ENCODE measurements around the gene MYO18B. TPM values are rescaled to one million over a fixed set of nuclear protein-coding genes. Genes with fewer than 3 reads are reported as not detected.
A peak's percentile ranks its signal among the peaks of the same experiment; 100 is the strongest.

Gene MYO18B
- total RNA-seq, 1 experiment from 2014 or later: not detected

- no peak for DNase-seq (ENCODE audit: low spot score)
Observed at GRCh38 chr22:25777411-25777810, 35.4 kb downstream of the MYO18B start.

- peak; percentile 58 for DNase-seq (ENCODE audit: low spot score)
Observed at GRCh38 chr22:25777870-25778269, 35.9 kb downstream of the MYO18B start.

- no peak for DNase-seq (ENCODE audit: low spot score)
Observed at GRCh38 chr22:25779426-25779825, 37.4 kb downstream of the MYO18B start.

DNA sequence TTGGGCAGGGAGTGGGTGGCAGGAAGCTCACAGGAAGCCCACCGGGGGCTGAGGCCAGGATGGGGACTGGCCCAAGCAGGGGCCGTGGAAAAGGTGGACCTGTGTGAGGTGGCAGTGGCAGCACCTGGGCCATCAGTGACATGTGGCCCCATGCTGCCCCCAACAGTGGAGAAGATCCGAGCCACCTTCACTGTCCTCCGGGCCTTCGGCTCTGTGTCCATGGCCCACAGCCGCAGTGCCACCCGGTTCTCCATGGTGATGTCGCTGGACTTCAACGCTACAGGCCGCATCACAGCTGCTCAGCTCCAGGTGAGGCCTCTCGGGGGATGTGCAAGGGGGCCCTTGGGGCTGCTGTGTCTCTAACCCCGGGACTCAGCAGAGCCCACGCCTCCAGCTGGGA, 37.9 kb downstream of the MYO18B start:
- no peak for DNase-seq (ENCODE audit: low spot score)

GRCh38 chr22:25780673-25781072, 38.7 kb downstream of the MYO18B start:
- no peak for DNase-seq (ENCODE audit: low spot score)

- DNase-seq (ENCODE audit: low spot score): no peak
Observed at GRCh38 chr22:25781801-25782200, 39.8 kb downstream of the MYO18B start.

DNA sequence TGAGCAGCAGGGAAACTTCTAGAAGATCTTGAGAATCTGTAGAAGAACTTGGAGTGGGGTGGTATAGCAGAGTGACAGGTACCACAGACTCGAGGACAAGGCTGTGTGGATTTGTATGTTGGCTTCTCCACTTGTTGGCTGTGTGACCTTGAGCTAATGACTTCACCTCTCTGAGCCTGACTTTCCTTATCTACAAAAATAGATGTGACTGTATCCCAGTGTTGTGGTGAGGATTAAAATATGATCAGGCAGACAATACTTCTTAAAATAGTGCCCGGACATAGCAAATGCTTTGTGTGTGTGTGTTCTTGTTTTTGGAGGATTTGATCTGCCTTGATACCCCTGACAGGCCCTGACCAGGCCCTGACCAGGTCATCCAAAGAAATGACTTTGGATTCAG, 40.8 kb downstream of the MYO18B start:
- DNase-seq (ENCODE audit: low spot score): no peak

DNA sequence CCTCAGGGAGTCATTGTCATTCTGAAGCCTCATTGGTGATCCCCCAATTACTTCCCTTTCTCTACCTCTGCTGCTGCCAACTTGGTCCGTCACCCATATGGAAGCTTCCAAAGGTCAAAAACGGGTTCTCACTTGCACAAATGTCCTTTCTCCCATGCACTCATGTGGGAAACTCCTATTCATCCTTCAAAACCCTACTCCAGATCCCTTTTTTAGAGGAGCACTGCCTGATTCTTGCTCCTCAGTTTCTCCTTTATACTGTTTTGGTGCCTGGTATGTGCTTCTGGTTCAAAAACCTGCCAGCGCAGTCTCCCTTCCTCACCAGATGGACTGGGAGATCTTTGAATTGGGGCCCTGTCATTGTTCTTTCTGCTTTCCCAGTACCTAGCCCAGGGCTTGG, 41.9 kb downstream of the MYO18B start:
- no peak for DNase-seq (ENCODE audit: low spot score)

GRCh38 chr22:25786165-25786564, 44.2 kb downstream of the MYO18B start:
- DNase-seq (ENCODE audit: low spot score): no peak

- DNase-seq (ENCODE audit: low spot score): no peak
Observed at GRCh38 chr22:25791556-25791955, 49.6 kb downstream of the MYO18B start.

GRCh38 chr22:25795478-25795877, 53.5 kb downstream of the MYO18B start:
- no peak for DNase-seq (ENCODE audit: low spot score)

GRCh38 chr22:25797498-25798290, 55.7 kb downstream of the MYO18B start:
- no peak for DNase-seq (ENCODE audit: low spot score)

GRCh38 chr22:25800766-25801165, 58.8 kb downstream of the MYO18B start:
- DNase-seq (ENCODE audit: low spot score): no peak

DNA sequence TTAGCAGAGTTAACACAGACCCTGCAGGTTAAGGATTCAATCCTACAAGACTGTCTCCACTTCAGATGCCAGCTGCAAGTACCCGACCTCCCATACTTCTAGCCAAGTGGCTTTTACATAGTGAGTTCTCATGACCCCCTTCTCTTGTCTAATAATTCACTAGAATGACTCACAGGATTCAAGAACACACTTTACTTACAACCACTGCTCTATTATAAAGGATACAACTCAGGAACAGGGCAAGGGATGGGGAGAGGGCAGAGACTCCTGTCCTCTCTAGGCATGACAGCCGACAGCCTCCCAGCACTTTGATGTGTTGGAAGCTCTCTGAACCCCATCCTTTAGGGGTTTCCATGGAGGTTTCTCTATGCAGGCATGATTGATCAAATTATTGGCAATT, 60.0 kb downstream of the MYO18B start:
- DNase-seq (ENCODE audit: low spot score): no peak

- DNase-seq (ENCODE audit: low spot score): no peak
Observed at GRCh38 chr22:25804676-25805075, 62.7 kb downstream of the MYO18B start.

DNA sequence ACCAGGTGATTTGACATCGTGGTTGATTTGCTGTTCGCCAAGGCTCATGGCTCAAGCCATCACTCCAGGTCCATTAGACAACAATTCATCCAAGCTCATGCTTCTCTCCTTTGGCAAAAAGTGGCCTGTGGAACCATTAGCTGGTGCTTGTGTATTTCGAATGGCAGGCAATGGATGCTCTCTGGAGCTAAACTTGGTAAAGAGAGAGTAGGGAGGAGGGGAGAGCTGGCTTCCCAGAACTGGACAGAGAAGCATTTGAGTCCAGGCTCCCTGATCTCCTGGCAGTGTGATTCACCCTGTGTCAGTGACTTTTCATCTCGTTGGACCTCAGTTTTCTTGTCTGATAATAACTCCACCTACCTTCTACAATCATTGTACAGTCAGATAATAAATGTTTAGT, 64.6 kb downstream of the MYO18B start:
- DNase-seq (ENCODE audit: low spot score): no peak

DNA sequence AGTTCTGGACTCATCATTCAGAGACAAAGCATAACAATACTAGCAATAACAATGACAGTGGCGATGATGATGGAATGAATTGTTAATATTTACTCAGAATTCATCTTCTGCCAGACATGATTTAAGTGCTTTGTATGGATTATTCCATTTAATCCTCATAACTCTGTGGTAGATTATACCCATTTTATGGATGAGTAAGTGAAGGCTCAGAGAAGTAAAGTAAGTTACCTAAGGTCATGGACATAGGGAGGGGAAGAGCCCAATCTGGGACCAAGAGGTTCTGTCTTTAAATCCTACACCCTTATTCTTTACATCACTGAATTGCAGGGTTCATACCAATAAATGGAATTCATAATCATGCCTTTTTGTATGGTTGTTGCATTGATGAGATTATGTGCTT, 72.7 kb downstream of the MYO18B start:
- DNase-seq (ENCODE audit: low spot score): no peak

DNA sequence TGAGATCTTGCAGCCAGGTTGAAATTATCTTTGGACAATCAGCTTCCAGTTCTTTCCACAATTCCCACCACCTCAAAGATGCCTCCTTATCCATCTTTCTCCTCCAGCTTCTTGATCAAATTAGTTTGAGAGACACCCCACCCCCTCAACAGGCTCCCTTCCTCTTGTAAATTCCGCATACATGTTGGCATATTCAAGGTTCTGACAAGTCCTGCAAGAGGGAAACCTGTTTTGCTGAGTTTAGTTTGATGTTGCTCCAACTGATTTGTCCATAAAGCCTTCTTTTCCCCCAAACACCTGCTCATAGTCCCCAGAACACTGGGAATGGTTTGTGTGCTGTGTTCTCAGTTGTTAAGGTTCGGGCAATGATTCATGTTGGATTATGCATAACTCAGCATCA, 73.6 kb downstream of the MYO18B start:
- no peak for DNase-seq (ENCODE audit: low spot score)

- DNase-seq (ENCODE audit: low spot score): no peak
Observed at GRCh38 chr22:25816522-25817059, 74.6 kb downstream of the MYO18B start.

- DNase-seq (ENCODE audit: low spot score): no peak
Observed at GRCh38 chr22:25817092-25817943, 75.3 kb downstream of the MYO18B start.

DNA sequence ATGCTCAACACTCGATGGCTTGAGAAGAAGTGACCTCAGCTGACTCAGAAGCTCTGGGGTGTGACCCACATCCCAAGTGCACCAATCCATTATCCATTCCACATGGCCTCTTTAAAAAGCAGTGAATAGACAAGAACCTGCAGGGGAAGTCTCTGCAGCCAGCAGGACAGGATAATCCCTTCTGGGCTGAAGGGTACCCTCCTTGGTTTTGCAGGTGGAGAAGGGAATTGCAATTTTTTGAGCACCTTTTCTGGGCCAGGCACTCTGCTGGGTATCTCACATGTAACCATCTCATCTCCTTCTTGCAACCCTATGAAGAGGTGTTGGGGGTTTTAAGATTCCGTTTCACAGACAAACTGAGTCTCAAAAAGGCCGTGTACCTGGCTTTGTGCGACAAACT, 76.6 kb downstream of the MYO18B start:
- DNase-seq (ENCODE audit: low spot score): no peak

DNA sequence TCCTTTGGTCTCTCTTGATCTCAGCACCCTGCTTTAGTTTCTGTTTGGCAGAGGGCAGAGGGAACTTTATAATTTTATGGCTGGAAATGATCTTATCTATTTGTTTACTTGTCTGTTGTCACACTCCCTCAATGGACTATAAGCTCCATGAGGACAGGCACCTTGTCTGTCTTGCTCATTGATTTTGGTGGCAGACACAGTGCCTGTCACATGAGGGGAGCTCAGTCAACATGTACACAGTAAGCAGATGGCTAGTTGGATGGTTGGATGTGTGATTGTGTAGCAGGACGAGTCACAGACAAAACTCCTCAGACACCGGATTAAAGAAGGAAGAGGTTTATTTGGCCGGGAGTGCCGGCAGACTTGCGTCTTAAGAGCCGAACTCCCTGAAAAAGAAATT, 80.4 kb downstream of the MYO18B start:
- no peak for DNase-seq (ENCODE audit: low spot score)

DNA sequence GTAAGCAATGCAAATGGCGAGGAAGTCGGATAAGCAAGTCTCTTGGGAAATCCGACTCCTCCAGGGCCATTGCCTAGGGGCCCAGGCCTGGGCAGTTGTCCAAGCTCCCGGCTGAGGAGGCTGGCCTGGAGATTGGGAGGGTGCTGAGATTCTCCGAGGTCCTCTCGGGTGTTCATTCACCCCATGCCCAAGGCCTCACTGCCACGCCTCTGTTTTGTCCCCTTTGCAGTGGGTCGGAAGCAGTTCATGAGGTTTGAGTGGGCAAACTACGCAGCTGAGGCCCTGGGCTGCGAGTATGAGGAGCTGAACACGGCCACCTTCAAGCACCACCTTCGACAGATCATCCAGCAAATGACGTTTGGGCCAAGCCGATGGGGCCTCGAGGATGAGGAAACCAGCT, 81.3 kb downstream of the MYO18B start:
- no peak for DNase-seq (ENCODE audit: low spot score)

All from HT-29 (cell line).